GM12872 (cell line): ENCODE data around the gene VWA3B.

ENCODE experiments used
- CTCF ChIP-seq: IDR thresholded peaks from 3 replicates; pipeline ENCODE4 v1.5.1; 2011; ENCODE audit warnings: low read depth, mild to moderate bottlenecking, low read length, moderate library complexity; ENCODE audit not compliant: insufficient read depth

VWA3B gene

GRCh38 chr2:98295721-98296414 lies 208.9 kb downstream of the VWA3B start:
- no peak for TF ChIP-seq CTCF

GRCh38 chr2:98296440-98296839 lies 209.5 kb downstream of the VWA3B start:
- TF ChIP-seq CTCF, result no peak

GRCh38 chr2:98297817-98298682 lies 211.1 kb downstream of the VWA3B start:
- no peak for TF ChIP-seq CTCF

GRCh38 chr2:98298683-98299164 lies 211.8 kb downstream of the VWA3B start:
- no peak for TF ChIP-seq CTCF

GRCh38 chr2:98299211-98299905 lies 212.4 kb downstream of the VWA3B start:
- no peak for TF ChIP-seq CTCF

- no peak for TF ChIP-seq CTCF
Observed at GRCh38 chr2:98300141-98300874, 213.3 kb downstream of the VWA3B start.
